Cardiac fibroblast (primary cell): ENCODE results near the gene RAVER2.
"Not testable (repeated sequence)": the region's sequence is repeated elsewhere in the genome, so short reads cannot be mapped to it uniquely, and the experiment has no call there.

Source experiments
- DNase-seq, 2 donors: peaks; one replicate each; pipeline versions ENCODE4 v3.0.0 to v3.0.0-alpha.2; 2010; ENCODE audit warnings: low read depth in 2 of 2
- H3K4me3 ChIP-seq, 2 donors: replicated peaks in 1 of 2; 1 replicate in 1 of 2; 2 replicates in 1 of 2; pipeline ENCODE4 v1.5.1; 2011; ENCODE audit warnings: low read depth in 2 of 2, low read length in 2 of 2, mild to moderate bottlenecking in 2 of 2, moderate library complexity in 1 of 2
- CTCF ChIP-seq: IDR thresholded peaks from one replicate; pipeline ENCODE4 v1.5.1; 2011; ENCODE audit warnings: low read depth, mild to moderate bottlenecking, low read length, inconsistent platforms

The RAVER2 gene

GRCh38 chr1:64769971-64770370 is 25.1 kb downstream of the RAVER2 start:
- no peak overlapping the region for H3K4me3 ChIP-seq
- no peak for DNase-seq
- no peak for TF ChIP-seq CTCF

GRCh38 chr1:64773306-64773705 is 28.4 kb downstream of the RAVER2 start:
- H3K4me3 ChIP-seq, DNase-seq: not testable (repeated sequence)

- no peak for TF ChIP-seq CTCF
- no peak for DNase-seq
- no peak overlapping the region for H3K4me3 ChIP-seq
Measured at GRCh38 chr1:64775113-64775512, 30.2 kb downstream of the RAVER2 start.

GRCh38 chr1:64782044-64782443 is 37.2 kb downstream of the RAVER2 start:
- DNase-seq, H3K4me3 ChIP-seq: not testable (repeated sequence)

GRCh38 chr1:64782848-64783247 is 38.0 kb downstream of the RAVER2 start:
- H3K4me3 ChIP-seq, DNase-seq: not testable (repeated sequence)

- DNase-seq = peak in 1 of 2 donors; percentile 2
- no peak for TF ChIP-seq CTCF
- no peak overlapping the region for H3K4me3 ChIP-seq
Measured at GRCh38 chr1:64790832-64791487, 46.1 kb downstream of the RAVER2 start.

GRCh38 chr1:64798872-64799271 is 54.0 kb downstream of the RAVER2 start:
- TF ChIP-seq CTCF = no peak

GRCh38 chr1:64801851-64802523 is 57.1 kb downstream of the RAVER2 start:
- TF ChIP-seq CTCF = no peak
- H3K4me3 ChIP-seq = no peak overlapping the region
- no peak for DNase-seq

More at GRCh38 chr1:64798872-64799271, 54.0 kb downstream of the RAVER2 start:
- DNase-seq = no peak
- no peak overlapping the region for H3K4me3 ChIP-seq
